Activated gamma-delta T cell (primary cell): ENCODE results near the gene DNHD1.

Experiments used
- DNase-seq: peaks from one replicate; lab custom pipeline; 2025; lab: John Stamatoyannopoulos, UW

The DNHD1 gene

GRCh38 chr11:6594142-6594768 lies 97.2 kb downstream of the DNHD1 start:
- DNase-seq, result no peak

GRCh38 chr11:6596239-6596877 lies 99.3 kb downstream of the DNHD1 start:
- no peak for DNase-seq

GRCh38 chr11:6598555-6598954 lies 101.5 kb downstream of the DNHD1 start:
- no peak for DNase-seq

GRCh38 chr11:6599449-6599848 lies 102.4 kb downstream of the DNHD1 start:
- no peak for DNase-seq

GRCh38 chr11:6599881-6600390 lies 102.9 kb downstream of the DNHD1 start:
- no peak for DNase-seq

GRCh38 chr11:6601041-6601461 lies 104.0 kb downstream of the DNHD1 start:
- no peak for DNase-seq

- no peak for DNase-seq
Measured at GRCh38 chr11:6602096-6602940, 105.2 kb downstream of the DNHD1 start.

- DNase-seq, result peak; percentile 78
Measured at GRCh38 chr11:6603287-6604080, 106.4 kb downstream of the DNHD1 start, which contains the start of the genes ILK and RRP8. ILK (plus strand) TSS chr11:6603774; CDS start chr11:6604272, 498 bp downstream. RRP8 (minus strand) TSS chr11:6603616; CDS start chr11:6603502, 114 bp downstream.

GRCh38 chr11:6604081-6604626 lies 107.1 kb downstream of the DNHD1 start:
- DNase-seq, result no peak

- no peak for DNase-seq
Measured at GRCh38 chr11:6604790-6605189, 107.7 kb downstream of the DNHD1 start.

- no peak for DNase-seq
Measured at GRCh38 chr11:6606471-6607189, 109.5 kb downstream of the DNHD1 start.

GRCh38 chr11:6607190-6607795 lies 110.2 kb downstream of the DNHD1 start:
- no peak for DNase-seq

- DNase-seq, result no peak
Measured at GRCh38 chr11:6608011-6608410, 110.9 kb downstream of the DNHD1 start.

- DNase-seq, result no peak
Measured at GRCh38 chr11:6608726-6609501, 111.8 kb downstream of the DNHD1 start.

GRCh38 chr11:6609502-6610015 lies 112.5 kb downstream of the DNHD1 start:
- no peak for DNase-seq

GRCh38 chr11:6610591-6610990 lies 113.5 kb downstream of the DNHD1 start:
- no peak for DNase-seq

- no peak for DNase-seq
Measured at GRCh38 chr11:6611092-6611962, 114.2 kb downstream of the DNHD1 start.

GRCh38 chr11:6611963-6612212 lies 114.8 kb downstream of the DNHD1 start:
- DNase-seq, result peak; percentile 45
